ENCODE data around the gene DFFB.

- TF ChIP-seq POLR2AphosphoS5 (IDR thresholded peaks at IDR 0.05; ENCODE audit: low read depth, low read length) (no peak), POLR2A (IDR thresholded peaks at IDR 0.05; ENCODE audit: low read depth, low read length) (no peak), TAF1 (IDR thresholded peaks at IDR 0.05; ENCODE audit: borderline replicate concordance, low read depth, low read length) (no peak)
These were observed 62.4 kb downstream of the DFFB start for GRCh38 chr1:3919706-3920105.
